GM12878 (cell line): ENCODE data around the gene TNFAIP2. TPM values are rescaled to one million over a fixed set of nuclear protein-coding genes. Genes with fewer than 3 reads are reported as not detected.

ENCODE experiments used
- ATAC-seq: fragments of 200-7000 bp; cut with Tn5 transposase; 3 replicates; pipeline ENCODE4 v1.9.1; 2020; ENCODE audit warnings: mild to moderate bottlenecking, moderate library complexity
- BruUV-seq: library from RNA; stranded (reverse); fragments of 400-500 nt; replicated peaks from 2 replicates; lab custom pipeline; 2021; lab: Mats Ljungman, UMichigan
- CTCF ChIA-PET: fragments of 300-600 bp; sonication (Branson Sonifier 250); formaldehyde crosslinking; extraction: SDS; loops from one replicate; lab custom pipeline; 2021; ENCODE audit warnings: inconsistent platforms; lab: Yijun Ruan, JAX
- POLR2A ChIA-PET: fragments of 350-600 bp; formaldehyde crosslinking; extraction: SDS; loops from one replicate; lab custom pipeline; 2021; ENCODE audit warnings: inconsistent platforms; lab: Charles Lee
- RAD21 ChIA-PET: fragments of 300-600 bp; sonication (Branson Sonifier 250); formaldehyde crosslinking; loops from one replicate; lab custom pipeline; 2023; ENCODE audit warnings: antibody characterized with exemption; ENCODE audit not compliant: unreplicated experiment; lab: Charles Lee
- SMC1A ChIA-PET: fragments of 300-600 bp; sonication (Branson Sonifier 250); formaldehyde crosslinking; loops from one replicate; lab custom pipeline; 2023; ENCODE audit not compliant: unreplicated experiment, uncharacterized antibody; lab: Charles Lee
- DNase-seq: peaks from one replicate; pipeline ENCODE4 v3.0.0-alpha.2; 2011; ENCODE audit warnings: low read depth, low spot score
- FAIRE-seq: peaks from 3 replicates; lab custom pipeline; 2011; peaks lifted over from hg19 to GRCh38; lab: Jason Lieb, UNC
- H2AFZ ChIP-seq: 2 replicates; pipeline ENCODE4 v1.6.0; 2011; ENCODE audit warnings: low read depth, low read length, control low read depth; ENCODE audit not compliant: control insufficient read depth
- H3K27ac ChIP-seq: 2 replicates; pipeline ENCODE4 v1.5.1; 2011; ENCODE audit warnings: control low read depth; ENCODE audit not compliant: control insufficient read depth, insufficient read depth
- H3K27me3 ChIP-seq, 2 experiments: replicated peaks in 1 of 2; 2 replicates each; pipeline versions ENCODE4 v1.6.0 to v1.6.1; 2011; ENCODE audit warnings: low read length in 1 of 2; ENCODE audit not compliant: control insufficient read depth in 2 of 2, insufficient read depth in 2 of 2
- H3K36me3 ChIP-seq, 2 experiments: 2 replicates each; pipeline ENCODE4 v1.5.1; 2011; ENCODE audit warnings: low read length in 1 of 2; ENCODE audit not compliant: control insufficient read depth in 2 of 2, insufficient read depth in 2 of 2
- H3K4me1 ChIP-seq: 2 replicates; pipeline ENCODE4 v1.6.1; 2011; ENCODE audit warnings: mild to moderate bottlenecking, low read length, moderate library complexity, mixed read lengths; ENCODE audit not compliant: control insufficient read depth, insufficient read depth
- H3K4me2 ChIP-seq: 2 replicates; pipeline ENCODE4 v1.6.0; 2011; ENCODE audit warnings: control low read depth; ENCODE audit not compliant: control insufficient read depth, insufficient read depth
- H3K4me3 ChIP-seq: fragments of 200-600 bp; sonication (generic); 2 replicates; pipeline ENCODE4 v1.5.1; 2016
- H3K79me2 ChIP-seq: 2 replicates; pipeline ENCODE4 v1.6.0; 2011; ENCODE audit warnings: low read length; ENCODE audit not compliant: control insufficient read depth, insufficient read depth
- H3K9ac ChIP-seq: 2 replicates; pipeline ENCODE4 v1.8.0; 2011; ENCODE audit warnings: low read length, control low read depth, mixed read lengths; ENCODE audit not compliant: control insufficient read depth, insufficient read depth
- H3K9me3 ChIP-seq: replicated peaks from 3 replicates; pipeline ENCODE4 v1.5.1; 2011; ENCODE audit warnings: mild to moderate bottlenecking, low read length; ENCODE audit not compliant: control insufficient read depth, insufficient read depth
- H4K20me1 ChIP-seq: 2 replicates; pipeline ENCODE4 v1.6.0; 2011; ENCODE audit not compliant: control insufficient read depth, insufficient read depth
- IRF3 ChIP-seq: fragments of 450-650 bp; IDR thresholded peaks from 2 replicates; pipeline ENCODE4 v1.6.1; 2014; ENCODE audit warnings: mild to moderate bottlenecking
- NR2F1 ChIP-seq: fragments of 450-650 bp; conservative IDR thresholded peaks from 2 replicates; pipeline ENCODE4 v1.6.1; 2017; ENCODE audit warnings: mild to moderate bottlenecking
- POU2F2 ChIP-seq: IDR thresholded peaks from 3 replicates; pipeline ENCODE4 v1.6.1; 2011; ENCODE audit warnings: low read depth, mild to moderate bottlenecking, low read length, borderline replicate concordance
- RAD51 ChIP-seq: fragments of 450-650 bp; IDR thresholded peaks from 2 replicates; pipeline ENCODE4 v1.6.1; 2016; ENCODE audit warnings: moderate library complexity, mild to moderate bottlenecking, inconsistent platforms
- SREBF1 ChIP-seq: IDR thresholded peaks from 2 replicates; pipeline ENCODE4 v1.6.1; 2012; ENCODE audit warnings: mild to moderate bottlenecking, low read length
- WGBS: methylation state at CpG from one replicate; pipeline ENCODE4 v1.1.6; 2016; ENCODE audit warnings: low lambda C conversion rate; ENCODE audit not compliant: insufficient replicate concordance, insufficient coverage; ENCODE audit errors: missing lambda C conversion rate; 5-methylcytosine and 5-hydroxymethylcytosine counted together
- in situ Hi-C: fragments of 300-500 bp; cut with MboI; formaldehyde crosslinking; loops from 9 replicates; pipeline ENCODE4 v1.14.3; 2018; ENCODE audit warnings: mixed read lengths
- intact Hi-C: fragments of 100-400 bp; cut with micrococcal nuclease; formaldehyde crosslinking; loops from one replicate; pipeline ENCODE4 v1.14.2; 2022; ENCODE audit not compliant: unreplicated experiment
- polyA plus RNA-seq, 11 experiments: library from polyadenylated mRNA; depleted of rRNA in 4 of 11; unstranded in 6 of 11; stranded (reverse) in 5 of 11; fragments of >200 nt; fragmentation: Nextera tagmentation in 4 of 11; fragmentation: Illumina TruSeq in 1 of 11; extraction: Ambion mirVana in 4 of 11; extraction: Trizol in 1 of 11; gene quantifications; 1 replicate in 1 of 11; 2 replicates in 10 of 11; pipeline versions ENCODE4 v1.2.1 to v1.2.3, GENCODE V29; 2011 to 2016; ENCODE audit warnings: inconsistent platforms in 2 of 11, missing spikeins in 2 of 11, low read depth in 1 of 11
- total RNA-seq, 4 experiments: library from RNA; depleted of rRNA in 3 of 4; stranded (reverse); fragments of >200 nt in 3 of 4; fragmentation: Illumina TruSeq in 1 of 4; extraction: Trizol in 1 of 4; gene quantifications; 2 replicates each; pipeline versions ENCODE4 v1.2.1 to v1.2.3, GENCODE V29; 2013 to 2021
- TF ChIP-seq, protein P1 (sequence below): fragments of 450-650 bp; formaldehyde crosslinking; IDR thresholded peaks from 2 replicates; pipeline ENCODE4 v1.4.0; 2022; ENCODE audit warnings: mild to moderate bottlenecking, moderate library complexity
- TF ChIP-seq, protein P2 (sequence below): fragments of 450-650 bp; IDR thresholded peaks from 2 replicates; pipeline ENCODE4 v1.6.1; 2018; ENCODE audit warnings: mild to moderate bottlenecking, low read depth, moderate library complexity; ENCODE audit not compliant: partially characterized antibody

TNFAIP2 gene
- total and polyA plus RNA-seq, 10 of the 15 experiments (the other 5 are each of a cell fraction or from before 2014, with no cell fraction given), result 7.1 to 150 (median 74.5) TPM

DNA sequence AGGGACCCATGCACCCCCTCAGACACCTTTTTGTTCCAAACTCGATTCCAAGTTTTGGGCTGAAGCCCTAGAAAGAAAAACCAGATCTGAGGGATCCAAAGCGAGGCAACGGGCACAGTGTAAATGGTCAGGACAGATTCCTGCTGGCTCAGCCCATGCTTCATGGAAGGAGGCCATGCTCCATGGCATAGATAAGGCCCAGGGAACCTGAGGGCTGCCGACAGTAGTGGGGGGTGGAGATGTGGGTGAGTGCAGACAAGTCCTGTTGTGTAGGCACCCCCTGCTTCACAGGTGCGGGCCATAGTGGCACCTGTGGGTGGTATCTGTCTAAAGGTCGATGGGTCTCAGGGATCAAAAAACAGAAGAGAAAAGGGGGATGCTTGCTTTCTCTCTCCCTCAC lies 42.1 kb downstream of the TNFAIP2 start:
- Histone ChIP-seq H3K4me2 (no peak overlapping the region), H3K4me3 (no peak overlapping the region), H3K36me3 (no peaks in the 10 kb centered on the region), H3K9ac (no peak overlapping the region)
- ChIA-PET SMC1A (no interaction called here), CTCF (no interaction called here)
- intact Hi-C loops (no loop called here), in situ Hi-C loops (no loop called here)
- no peak for FAIRE-seq
- BruUV-seq, result no TSS peak
- TF ChIP-seq SREBF1 (no peak), IRF3 (no peak), NR2F1 (no peak), POU2F2 (no peak), RAD51 (no peak)
- TF ChIP-seq, protein P1, sequence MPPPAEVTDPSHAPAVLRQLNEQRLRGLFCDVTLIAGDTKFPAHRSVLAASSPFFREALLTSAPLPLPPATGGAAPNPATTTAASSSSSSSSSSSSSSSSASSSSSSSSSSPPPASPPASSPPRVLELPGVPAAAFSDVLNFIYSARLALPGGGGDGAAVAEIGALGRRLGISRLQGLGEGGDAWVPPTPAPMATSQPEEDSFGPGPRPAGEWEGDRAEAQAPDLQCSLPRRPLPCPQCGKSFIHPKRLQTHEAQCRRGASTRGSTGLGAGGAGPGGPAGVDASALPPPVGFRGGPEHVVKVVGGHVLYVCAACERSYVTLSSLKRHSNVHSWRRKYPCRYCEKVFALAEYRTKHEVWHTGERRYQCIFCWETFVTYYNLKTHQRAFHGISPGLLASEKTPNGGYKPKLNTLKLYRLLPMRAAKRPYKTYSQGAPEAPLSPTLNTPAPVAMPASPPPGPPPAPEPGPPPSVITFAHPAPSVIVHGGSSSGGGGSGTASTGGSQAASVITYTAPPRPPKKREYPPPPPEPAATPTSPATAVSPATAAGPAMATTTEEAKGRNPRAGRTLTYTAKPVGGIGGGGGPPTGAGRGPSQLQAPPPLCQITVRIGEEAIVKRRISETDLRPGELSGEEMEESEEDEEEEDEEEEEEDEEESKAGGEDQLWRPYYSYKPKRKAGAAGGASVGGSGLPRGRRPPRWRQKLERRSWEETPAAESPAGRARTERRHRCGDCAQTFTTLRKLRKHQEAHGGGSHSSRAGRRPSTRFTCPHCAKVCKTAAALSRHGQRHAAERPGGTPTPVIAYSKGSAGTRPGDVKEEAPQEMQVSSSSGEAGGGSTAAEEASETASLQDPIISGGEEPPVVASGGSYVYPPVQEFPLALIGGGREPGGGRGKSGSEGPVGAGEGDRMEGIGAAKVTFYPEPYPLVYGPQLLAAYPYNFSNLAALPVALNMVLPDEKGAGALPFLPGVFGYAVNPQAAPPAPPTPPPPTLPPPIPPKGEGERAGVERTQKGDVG (CRISPR knock-in tag), result no peak
- TF ChIP-seq, protein P2, sequence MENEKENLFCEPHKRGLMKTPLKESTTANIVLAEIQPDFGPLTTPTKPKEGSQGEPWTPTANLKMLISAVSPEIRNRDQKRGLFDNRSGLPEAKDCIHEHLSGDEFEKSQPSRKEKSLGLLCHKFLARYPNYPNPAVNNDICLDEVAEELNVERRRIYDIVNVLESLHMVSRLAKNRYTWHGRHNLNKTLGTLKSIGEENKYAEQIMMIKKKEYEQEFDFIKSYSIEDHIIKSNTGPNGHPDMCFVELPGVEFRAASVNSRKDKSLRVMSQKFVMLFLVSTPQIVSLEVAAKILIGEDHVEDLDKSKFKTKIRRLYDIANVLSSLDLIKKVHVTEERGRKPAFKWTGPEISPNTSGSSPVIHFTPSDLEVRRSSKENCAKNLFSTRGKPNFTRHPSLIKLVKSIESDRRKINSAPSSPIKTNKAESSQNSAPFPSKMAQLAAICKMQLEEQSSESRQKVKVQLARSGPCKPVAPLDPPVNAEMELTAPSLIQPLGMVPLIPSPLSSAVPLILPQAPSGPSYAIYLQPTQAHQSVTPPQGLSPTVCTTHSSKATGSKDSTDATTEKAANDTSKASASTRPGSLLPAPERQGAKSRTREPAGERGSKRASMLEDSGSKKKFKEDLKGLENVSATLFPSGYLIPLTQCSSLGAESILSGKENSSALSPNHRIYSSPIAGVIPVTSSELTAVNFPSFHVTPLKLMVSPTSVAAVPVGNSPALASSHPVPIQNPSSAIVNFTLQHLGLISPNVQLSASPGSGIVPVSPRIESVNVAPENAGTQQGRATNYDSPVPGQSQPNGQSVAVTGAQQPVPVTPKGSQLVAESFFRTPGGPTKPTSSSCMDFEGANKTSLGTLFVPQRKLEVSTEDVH, result no peak
- TF ChIP-seq, all 136 proteins: peak for 0
- Histone ChIP-seq H2AFZ (no peak overlapping the region), H3K79me2 (no peaks in the 10 kb centered on the region), H3K4me1 (no peaks in the 10 kb centered on the region), H3K27ac (no peak overlapping the region), H4K20me1 (no peaks in the 10 kb centered on the region), H3K9me3 (no peaks in the 10 kb centered on the region; the same call in 2 of the 3 replicates), H3K27me3 (peaks cover 0 to 3% of the 10 kb centered on the region in 2 experiments; a peak in 2 of 4 replicates)
- RAD21 ChIA-PET, result no interaction called here
- DNase-seq (no peak), ATAC-seq (no peak)
- POLR2A ChIA-PET, result no interaction called here
- 24% methylated on average over 6 of the region's 6 CpGs for WGBS
